Umbilical cord (tissue), 2 donors: ENCODE measurements around the gene LINGO4. TPM values are rescaled to one million over a fixed set of nuclear protein-coding genes. Genes with fewer than 3 reads are reported as not detected.
"Not testable (repeated sequence)": the region's sequence is repeated elsewhere in the genome, so short reads cannot be mapped to it uniquely, and the experiment has no call there.

Experiments used
- DNase-seq: peaks from one replicate; pipeline ENCODE4 v3.0.0-alpha.2; 2015; ENCODE audit warnings: low spot score
- total RNA-seq: library from RNA; depleted of rRNA; stranded (reverse); fragments of >200 nt; gene quantifications from one replicate; pipeline ENCODE4 v1.2.3, GENCODE V29; 2014; ENCODE audit warnings: low replicate concordance; ENCODE audit not compliant: insufficient read depth

LINGO4 gene
- total RNA-seq, 1 donor from 2014 or later = 0.96 TPM

DNA sequence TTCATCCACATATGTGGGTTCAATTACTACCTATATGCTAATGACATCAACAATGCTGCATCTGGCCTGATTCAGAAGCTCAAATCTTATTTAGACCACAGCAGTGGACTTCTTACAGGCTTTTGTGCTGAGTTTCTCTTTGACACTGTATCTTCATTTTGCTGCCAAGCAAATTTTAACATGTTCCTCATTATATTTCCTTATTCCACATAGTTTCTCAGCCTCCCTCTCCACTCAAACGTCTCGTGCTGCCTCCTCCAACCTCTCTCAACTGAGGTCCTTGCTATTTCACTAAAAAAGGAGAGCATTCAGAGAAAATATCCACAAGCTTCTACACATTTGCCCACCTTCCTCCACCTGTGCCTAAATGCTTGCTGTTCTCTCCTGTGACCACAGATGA, 21.4 kb downstream of the LINGO4 start:
- DNase-seq = no peak

DNA sequence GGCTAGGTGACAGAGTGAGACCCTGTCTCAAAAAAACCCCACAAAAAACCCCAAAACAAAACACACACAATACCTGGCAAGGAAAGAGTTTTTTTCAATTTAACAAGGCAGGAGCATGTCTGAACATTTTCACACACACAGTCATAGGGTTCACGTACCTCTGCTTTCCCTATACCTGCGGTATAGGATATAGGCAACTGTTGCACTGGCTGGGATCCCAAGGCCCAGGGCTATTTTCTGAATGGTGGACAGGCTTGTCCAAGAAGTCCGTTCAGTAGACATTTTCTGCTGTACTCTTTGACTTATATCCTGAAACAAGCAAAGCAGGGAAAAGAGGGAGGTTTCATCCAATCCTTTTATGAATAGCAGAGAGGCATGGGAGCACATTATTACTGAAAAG, 22.5 kb downstream of the LINGO4 start:
- no peak for DNase-seq

DNA sequence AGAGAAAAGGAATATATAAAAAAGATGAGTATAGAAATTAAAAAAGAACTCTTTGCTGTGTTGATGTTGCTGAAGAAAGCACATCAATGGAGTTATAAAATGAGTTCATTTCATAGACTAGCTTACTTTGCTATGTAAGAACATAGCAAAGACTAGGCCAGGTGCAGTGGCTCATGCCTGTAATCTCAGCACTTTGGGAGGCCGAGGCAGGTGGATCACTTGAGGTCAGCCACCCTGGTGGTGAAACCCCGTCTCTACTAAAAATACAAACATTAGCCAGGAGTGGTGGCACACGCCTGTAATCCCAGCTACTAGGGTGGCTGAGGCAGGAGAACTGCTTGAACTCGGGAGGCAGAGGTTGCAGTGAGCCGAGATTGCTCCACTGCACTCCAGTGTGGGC, 23.2 kb downstream of the LINGO4 start:
- DNase-seq = not testable (repeated sequence)

GRCh38 chr1:151780736-151781135, 24.5 kb downstream of the LINGO4 start:
- not testable (repeated sequence) for DNase-seq

GRCh38 chr1:151779852-151780251, 25.4 kb downstream of the LINGO4 start:
- DNase-seq = no peak

- DNase-seq = no peak
These were observed 27.9 kb downstream of the LINGO4 start for GRCh38 chr1:151777317-151777716.

GRCh38 chr1:151776665-151777062, 28.6 kb downstream of the LINGO4 start:
- no peak for DNase-seq

DNA sequence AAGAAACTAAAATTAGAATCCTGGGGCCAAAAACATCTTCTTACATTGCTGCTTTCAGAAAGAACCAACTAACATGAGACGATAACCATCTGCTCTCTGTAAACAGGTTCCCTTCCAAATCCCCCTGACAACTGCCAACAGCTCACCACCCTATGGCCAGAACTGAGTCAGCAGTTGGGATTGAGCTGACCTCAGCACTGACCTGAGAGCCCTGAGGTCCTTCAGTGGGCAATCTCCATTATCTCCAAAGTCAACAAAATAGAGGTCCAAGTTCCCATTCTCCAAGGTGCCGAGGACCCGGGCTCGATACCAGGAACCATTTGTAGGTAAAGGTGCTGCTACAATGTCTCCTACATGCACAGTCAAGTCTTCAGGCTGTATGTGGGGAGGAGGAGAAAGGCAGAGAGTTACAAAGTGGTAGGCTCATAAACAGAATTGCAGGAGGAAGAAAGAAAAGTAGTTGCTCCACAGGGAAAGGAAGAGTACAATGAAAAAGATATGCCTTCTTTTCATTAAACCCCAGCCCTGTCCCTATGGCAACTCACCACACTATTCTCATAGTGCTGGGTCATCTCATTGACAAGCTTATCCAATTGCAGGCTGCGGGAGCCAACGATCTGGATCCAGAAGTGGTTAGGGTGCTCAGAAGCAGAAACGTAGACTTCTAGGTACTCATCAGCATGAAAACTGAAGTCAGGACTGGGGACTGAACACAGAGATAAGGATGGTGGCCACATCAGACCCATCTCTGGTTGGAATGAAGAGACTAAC, 29.1 kb downstream of the LINGO4 start:
- no peak for DNase-seq

- DNase-seq = no peak
These were observed 30.8 kb downstream of the LINGO4 start for GRCh38 chr1:151774256-151774922.

GRCh38 chr1:151773702-151774101, 31.5 kb downstream of the LINGO4 start:
- DNase-seq = no peak

DNA sequence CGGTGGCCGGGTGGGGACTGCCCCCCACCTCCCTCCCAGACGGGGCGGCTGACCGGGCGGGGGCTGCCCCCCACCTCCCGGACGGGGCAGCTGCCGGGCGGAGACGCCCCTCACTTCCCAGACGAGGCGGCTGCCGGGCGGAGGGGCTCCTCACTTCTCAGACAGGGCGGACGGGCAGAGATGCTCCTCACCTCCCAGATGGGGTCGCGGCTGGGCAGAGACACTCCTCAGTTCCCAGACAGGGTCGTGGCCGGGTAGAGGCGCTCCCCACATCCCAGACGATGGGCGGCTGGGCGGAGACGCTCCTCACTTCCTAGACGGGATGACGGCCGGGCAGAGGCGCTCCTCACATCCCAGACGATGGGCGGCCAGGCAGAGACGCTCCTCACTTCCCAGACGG, 35.9 kb downstream of the LINGO4 start:
- not testable (repeated sequence) for DNase-seq

DNA sequence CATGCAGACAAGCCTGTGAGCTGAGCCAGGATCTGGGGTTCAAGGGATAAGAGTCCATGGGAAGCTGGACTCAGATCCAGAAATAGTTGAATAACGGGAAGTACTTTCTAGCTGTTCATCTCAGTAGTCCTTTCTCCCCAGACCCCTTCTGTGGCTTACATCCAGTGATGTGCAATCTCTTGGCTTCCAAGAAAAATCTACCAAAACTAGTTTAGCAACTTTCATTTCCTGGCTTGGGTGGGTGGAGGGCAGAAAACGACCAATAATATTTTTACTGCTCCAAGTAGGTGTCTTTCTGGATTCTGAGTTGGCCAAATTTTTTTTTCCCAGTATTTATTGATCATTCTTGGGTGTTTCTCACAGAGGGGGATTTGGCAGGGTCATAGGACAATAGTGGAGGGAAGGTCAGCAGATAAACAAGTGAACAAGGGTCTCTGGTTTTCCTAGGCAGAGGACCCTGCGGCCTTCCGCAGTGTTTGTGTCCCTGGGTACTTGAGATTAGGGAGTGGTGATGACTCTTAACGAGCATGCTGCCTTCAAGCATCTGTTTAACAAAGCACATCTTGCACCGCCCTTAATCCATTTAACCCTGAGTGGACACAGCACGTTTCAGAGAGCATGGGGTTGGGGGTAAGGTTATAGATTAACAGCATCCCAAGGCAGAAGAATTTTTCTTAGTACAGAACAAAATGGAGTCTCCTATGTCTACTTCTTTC, 36.7 kb downstream of the LINGO4 start:
- peak; percentile 21 for DNase-seq

DNA sequence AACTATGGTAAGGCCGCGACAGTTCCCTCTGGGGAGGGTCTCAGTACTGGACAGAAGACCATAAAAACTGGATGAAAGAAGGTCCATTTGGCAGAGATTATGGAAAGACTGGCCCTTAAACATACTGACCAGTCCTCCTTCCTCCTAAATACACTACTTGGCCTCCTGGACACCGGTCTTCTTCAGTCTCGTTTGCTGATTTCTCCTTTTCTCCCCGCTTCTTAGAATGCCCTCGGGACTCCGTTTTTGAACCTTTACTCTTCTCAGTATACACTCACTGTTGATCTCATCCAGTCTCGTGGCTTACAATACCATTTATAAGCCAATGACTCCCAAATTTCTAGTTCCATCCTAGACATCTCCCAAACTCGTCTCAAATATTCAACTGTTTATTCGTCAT, 41.2 kb downstream of the LINGO4 start:
- DNase-seq = no peak

- peak; percentile 86 for DNase-seq
These were observed 42.0 kb downstream of the LINGO4 start, which contains the start of gene MRPL9 for GRCh38 chr1:151762941-151763921. TSS of gene MRPL9 (minus strand) at chr1:151763496. CDS start at chr1:151763479, 17 bp downstream.

DNA sequence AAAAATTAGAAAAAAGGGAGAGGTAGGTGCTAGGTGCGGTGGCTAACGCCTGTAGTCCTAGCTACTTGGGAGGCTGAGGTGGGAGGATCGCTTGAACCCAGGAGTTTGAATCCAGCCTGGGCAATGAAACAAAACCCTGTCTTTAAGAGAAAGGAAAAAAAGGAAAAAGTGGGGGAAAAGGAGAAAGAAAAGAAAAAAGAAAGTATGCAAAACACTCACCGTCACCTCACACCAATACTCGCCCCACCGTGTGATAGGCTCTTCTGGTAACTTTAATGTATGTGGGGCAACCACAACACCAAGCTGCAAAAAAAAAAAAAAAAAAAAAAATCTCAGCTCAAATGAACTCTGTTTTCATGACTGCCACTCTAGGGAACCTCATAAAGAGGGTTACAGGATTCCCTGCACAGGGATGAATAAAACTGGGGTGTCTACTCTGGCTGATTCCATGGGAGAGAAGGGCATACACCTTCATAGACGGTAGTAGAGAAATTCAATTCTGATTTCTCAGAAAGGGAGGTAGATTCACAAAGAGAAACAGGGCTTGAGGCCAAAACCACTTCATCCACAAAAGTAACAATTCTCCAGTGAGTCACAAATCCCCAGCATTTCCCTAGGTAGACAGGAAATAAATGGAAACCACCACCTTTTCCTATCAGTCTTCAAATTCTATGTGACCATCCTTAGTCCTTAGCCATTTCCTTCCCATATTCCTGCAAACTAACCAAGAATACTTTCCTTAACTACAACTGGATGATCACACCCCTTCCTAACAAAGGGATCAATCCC, 44.4 kb downstream of the LINGO4 start:
- DNase-seq = no peak

DNA sequence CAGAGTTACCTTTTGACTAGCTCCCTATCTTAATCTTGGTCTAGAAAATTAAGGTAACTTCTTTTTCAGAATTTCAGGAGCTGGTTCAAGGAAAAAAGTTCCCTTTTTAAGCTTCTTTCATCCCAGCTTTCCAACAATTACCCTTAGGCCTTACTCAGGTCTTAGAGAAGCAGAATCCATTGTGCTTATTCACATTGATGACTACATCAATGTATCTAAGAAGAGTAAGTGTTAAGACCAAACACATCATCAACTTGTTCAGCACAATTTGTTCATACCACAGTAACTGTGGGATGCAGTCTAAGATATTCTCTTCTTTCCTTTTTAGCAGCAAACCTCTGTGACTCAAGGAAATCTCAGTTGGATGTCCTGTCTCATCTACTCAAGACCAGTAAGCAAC, 46.0 kb downstream of the LINGO4 start:
- no peak for DNase-seq

DNA sequence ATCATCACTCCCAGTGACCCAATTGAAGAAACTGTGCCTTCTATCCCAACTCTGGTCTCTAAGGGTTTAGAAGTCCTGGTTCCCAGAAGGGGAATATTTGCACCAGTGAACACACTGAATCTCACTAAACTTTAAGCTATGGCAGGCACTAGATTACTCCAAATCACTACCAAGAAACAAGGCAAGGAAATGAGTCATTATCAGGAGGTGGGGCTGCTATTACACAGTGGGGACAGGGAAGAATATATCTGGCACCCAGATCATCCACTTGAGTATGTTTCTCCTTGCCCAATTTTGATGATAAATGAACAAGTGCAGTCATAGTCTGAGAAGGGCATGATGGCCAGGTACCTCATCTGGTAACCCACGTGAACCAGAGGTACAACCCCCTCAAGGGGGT, 48.9 kb downstream of the LINGO4 start:
- DNase-seq = no peak
